Adipocyte (in vitro differentiated cells): ENCODE measurements around the gene NR2F1-AS1.
A peak's percentile ranks its signal among the peaks of the same experiment; 100 is the strongest.

Experiments
- DNase-seq: peaks from one replicate; pipeline ENCODE4 v3.0.0-alpha.2; 2015; ENCODE audit warnings: low read depth
- H3K27me3 ChIP-seq: replicated peaks from 2 replicates; pipeline ENCODE4 v1.7.0; 2013; ENCODE audit warnings: mild to moderate bottlenecking, low read length, moderate library complexity; ENCODE audit not compliant: control insufficient read depth, insufficient read depth
- H3K36me3 ChIP-seq: 2 replicates; pipeline ENCODE4 v1.7.0; 2013; ENCODE audit warnings: low read length, mild to moderate bottlenecking, moderate library complexity; ENCODE audit not compliant: control insufficient read depth, insufficient read depth, severe bottlenecking
- H3K4me1 ChIP-seq: 2 replicates; pipeline ENCODE4 v1.7.0; 2013; ENCODE audit warnings: mild to moderate bottlenecking, low read length, moderate library complexity; ENCODE audit not compliant: control insufficient read depth, insufficient read depth
- H3K4me3 ChIP-seq: 2 replicates; pipeline ENCODE4 v1.7.0; 2013; ENCODE audit warnings: mild to moderate bottlenecking, low read length, moderate library complexity
- H3K9ac ChIP-seq: 2 replicates; pipeline ENCODE4 v1.7.0; 2013; ENCODE audit warnings: mild to moderate bottlenecking, low read length, moderate library complexity
- H3K9me3 ChIP-seq: 2 replicates; pipeline ENCODE4 v1.7.0; 2013; ENCODE audit warnings: mild to moderate bottlenecking, low read length, moderate library complexity; ENCODE audit not compliant: control insufficient read depth

NR2F1-AS1 gene

GRCh38 chr5:93409691-93410090 is 171.3 kb downstream of the NR2F1-AS1 start:
- peaks cover 12% of the 10 kb centered on the region for H3K4me1 ChIP-seq

GRCh38 chr5:93407454-93407853 is 173.6 kb downstream of the NR2F1-AS1 start:
- peaks cover 25% of the 10 kb centered on the region for H3K4me1 ChIP-seq

More at GRCh38 chr5:93409691-93410090, 171.3 kb downstream of the NR2F1-AS1 start:
- H3K9ac ChIP-seq, result no peak overlapping the region
- no peaks in the 10 kb centered on the region for H3K27me3 ChIP-seq
- H3K4me3 ChIP-seq, result no peak overlapping the region
- no peaks in the 10 kb centered on the region for H3K36me3 ChIP-seq
- no peak for DNase-seq
- H3K9me3 ChIP-seq, result no peaks in the 10 kb centered on the region

DNA sequence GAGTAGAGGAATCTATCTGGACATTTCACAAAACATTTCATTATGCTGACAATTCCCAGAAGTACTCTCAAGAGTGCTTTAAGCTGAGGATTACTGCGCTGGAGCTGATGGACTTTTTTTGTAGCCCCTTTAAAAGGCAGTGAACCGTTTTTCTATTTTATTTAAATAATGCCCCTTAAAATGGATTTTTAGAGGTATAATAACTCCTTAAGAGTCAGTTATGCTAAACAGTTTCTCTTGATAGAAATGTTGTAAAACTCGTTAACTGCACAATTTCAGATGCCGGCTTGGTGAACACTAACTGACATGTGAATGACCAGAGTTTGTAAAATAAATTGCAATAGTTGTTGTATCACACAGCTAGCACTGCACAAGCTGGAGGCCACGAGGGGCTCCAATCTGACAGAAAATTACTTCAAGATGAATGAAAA is 174.0 kb downstream of the NR2F1-AS1 start:
- Histone ChIP-seq H3K4me1 (peaks cover 25% of the 10 kb centered on the region), H3K9me3 (no peaks in the 10 kb centered on the region)
- no peak for DNase-seq

More at GRCh38 chr5:93407454-93407853, 173.6 kb downstream of the NR2F1-AS1 start:
- Histone ChIP-seq H3K36me3 (no peaks in the 10 kb centered on the region), H3K4me3 (no peak overlapping the region), H3K9ac (no peak overlapping the region), H3K27me3 (no peaks in the 10 kb centered on the region), H3K9me3 (no peaks in the 10 kb centered on the region)
- DNase-seq, result no peak

DNA sequence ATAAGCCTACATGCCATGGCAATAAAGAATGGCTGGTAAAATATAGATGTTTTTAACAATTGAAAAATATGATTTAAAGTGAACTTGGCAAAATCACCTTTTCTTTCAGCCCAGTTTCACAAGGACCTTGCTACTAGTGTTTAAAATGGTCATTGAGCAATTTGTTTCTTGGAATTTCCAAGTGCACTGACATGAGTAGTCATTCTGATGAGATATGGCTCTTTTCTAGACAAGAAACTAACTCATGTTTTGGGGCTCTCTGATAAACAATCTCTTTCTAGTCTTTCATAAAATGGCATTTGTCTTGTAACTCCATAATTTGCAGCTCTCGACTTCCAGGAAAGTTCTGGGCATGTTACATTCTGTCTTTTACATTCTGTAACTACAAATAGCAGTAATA is 176.8 kb downstream of the NR2F1-AS1 start:
- H3K27me3 ChIP-seq, result no peaks in the 10 kb centered on the region
- H3K9ac ChIP-seq, result no peak overlapping the region
- peak; percentile 39 for DNase-seq
- H3K4me1 ChIP-seq, result peaks cover 25% of the 10 kb centered on the region
- H3K4me3 ChIP-seq, result no peak overlapping the region
- no peaks in the 10 kb centered on the region for H3K36me3 ChIP-seq
- H3K9me3 ChIP-seq, result no peaks in the 10 kb centered on the region

More for the DNA sequence above, 174.0 kb downstream of the NR2F1-AS1 start:
- Histone ChIP-seq H3K9ac (no peak overlapping the region), H3K36me3 (no peaks in the 10 kb centered on the region), H3K27me3 (no peaks in the 10 kb centered on the region), H3K4me3 (no peak overlapping the region)

DNA sequence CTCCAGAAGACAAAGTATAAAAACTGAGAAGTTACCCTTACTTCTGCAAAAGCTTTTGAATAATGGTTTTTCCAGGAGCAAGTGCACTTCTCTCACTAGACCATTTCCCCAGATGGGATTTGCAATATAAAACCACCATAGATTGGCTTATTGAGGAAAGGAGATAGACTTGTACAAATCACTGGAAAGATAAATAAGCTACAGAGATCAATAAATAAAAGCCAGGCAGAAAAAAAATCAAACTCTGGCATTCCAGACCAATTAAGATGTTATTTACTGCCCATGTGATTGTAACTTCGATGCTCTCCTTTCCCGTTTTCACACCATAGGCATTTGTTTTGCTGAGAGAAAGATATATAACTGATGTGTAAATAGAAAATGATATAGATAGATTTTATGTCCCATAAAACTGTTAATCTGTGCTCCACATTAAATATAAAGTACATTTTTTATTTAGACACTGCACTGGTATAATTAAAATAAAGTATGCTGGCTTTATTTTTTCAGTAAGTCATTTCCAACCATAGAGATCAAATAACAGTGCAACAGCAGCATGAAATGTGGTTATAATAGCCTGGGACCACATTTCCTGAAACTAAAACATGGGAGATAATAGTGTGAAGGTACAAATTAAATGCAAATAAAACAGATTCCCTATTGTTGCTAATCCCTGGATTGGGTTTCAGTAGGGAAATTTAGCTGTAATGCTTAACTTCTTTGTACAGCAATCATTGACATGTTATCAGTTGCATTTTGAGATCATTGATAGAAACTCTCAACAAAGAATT is 177.7 kb downstream of the NR2F1-AS1 start:
- Histone ChIP-seq H3K9me3 (no peaks in the 10 kb centered on the region), H3K36me3 (no peaks in the 10 kb centered on the region), H3K4me1 (peaks cover 16% of the 10 kb centered on the region), H3K27me3 (no peaks in the 10 kb centered on the region), H3K4me3 (no peak overlapping the region), H3K9ac (no peak overlapping the region)
- DNase-seq, result peak; percentile 16

DNA sequence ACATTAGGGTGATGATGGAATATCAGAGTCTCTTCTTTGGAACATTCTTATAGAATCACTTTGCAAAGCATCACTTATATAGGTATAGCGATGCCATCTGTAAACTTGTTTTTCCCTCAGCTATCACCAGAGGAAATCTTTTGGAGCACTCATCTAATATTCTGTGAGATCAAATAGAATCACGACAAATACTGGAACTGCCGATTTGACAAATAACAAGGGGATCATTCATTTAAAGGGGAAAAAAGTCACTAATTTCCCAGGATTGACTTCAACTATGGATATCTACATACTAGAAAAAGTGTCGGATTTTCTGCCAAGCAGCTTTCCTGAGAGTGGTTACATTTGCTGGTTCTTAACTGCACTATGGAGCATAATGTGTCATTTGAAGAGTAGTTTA is 178.6 kb downstream of the NR2F1-AS1 start:
- Histone ChIP-seq H3K27me3 (no peaks in the 10 kb centered on the region), H3K4me1 (peaks cover 14% of the 10 kb centered on the region), H3K9ac (no peak overlapping the region), H3K4me3 (no peak overlapping the region), H3K36me3 (no peaks in the 10 kb centered on the region), H3K9me3 (no peaks in the 10 kb centered on the region)
- DNase-seq, result no peak

DNA sequence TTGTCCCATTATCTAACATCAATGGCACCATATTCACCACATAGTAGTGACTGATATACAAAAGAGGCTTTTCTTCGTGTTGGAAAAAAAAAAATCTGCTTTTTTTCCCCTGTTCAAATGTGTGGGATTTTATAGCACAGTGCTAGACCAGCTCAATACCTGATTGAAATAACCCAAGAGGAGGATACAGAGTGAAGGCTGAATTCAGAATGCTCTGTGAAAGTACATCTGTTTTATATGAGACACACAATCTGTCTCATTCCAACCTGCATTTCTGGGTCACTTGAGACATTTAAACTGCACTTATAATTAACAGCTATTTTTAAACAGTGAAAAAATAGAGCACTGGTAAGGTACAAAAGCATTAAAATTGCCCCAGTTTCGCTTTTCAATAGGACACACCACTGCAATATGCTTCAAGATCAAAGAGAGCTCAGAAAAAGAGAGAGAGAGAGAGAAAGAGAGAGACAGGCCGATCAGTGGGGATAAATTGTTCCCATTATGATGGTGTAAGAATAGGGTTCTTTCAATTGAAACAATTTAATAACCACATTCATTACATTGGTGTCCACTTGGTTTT is 179.3 kb downstream of the NR2F1-AS1 start:
- no peaks in the 10 kb centered on the region for H3K9me3 ChIP-seq
- no peak overlapping the region for H3K4me3 ChIP-seq
- H3K27me3 ChIP-seq, result no peaks in the 10 kb centered on the region
- H3K36me3 ChIP-seq, result no peaks in the 10 kb centered on the region
- H3K4me1 ChIP-seq, result peaks cover 14% of the 10 kb centered on the region
- no peak overlapping the region for H3K9ac ChIP-seq
- no peak for DNase-seq

DNA sequence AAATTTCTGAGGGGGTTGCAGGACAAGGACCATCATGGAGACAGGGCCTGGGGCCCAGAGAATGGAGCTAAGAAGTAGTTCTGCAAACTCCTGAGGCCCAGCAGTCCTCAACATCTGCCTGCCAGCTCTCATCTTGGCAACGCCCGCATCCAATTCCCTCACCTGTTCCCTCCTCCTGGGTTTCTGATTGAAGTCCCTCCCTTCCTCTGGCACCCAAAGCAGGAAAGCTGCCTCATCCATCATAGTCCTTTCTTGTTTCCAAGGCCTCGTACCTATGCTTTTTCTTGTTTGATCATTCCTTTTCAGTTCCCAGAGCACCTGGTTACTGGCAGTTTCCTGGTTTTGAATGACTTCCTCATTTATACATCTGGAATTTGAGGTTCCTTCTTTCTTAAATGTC is 181.3 kb downstream of the NR2F1-AS1 start:
- DNase-seq, result no peak
- no peak overlapping the region for H3K4me3 ChIP-seq
- no peak overlapping the region for H3K9ac ChIP-seq
- H3K9me3 ChIP-seq, result no peaks in the 10 kb centered on the region
- no peaks in the 10 kb centered on the region for H3K27me3 ChIP-seq
- H3K36me3 ChIP-seq, result no peaks in the 10 kb centered on the region
- H3K4me1 ChIP-seq, result peaks cover 12% of the 10 kb centered on the region

DNA sequence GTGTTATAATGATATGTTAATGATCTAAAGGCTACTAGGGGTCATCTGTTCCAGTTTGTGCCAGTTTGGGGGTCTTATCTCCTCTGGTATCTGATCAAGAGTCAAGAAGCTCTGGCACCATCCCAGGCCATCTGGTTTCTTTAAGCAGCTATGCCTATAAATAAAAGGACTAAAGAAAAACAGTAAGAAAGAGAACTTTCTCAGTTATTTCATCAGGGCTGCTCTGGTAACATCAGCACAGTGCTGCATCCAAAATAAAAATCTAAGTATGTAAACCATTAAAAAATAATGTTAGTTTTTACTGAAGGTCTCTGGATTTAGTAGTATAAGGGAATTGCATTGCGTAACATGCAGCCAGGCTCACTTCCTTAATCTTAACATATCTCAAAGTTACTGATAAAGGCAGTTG is 185.0 kb downstream of the NR2F1-AS1 start:
- no peaks in the 10 kb centered on the region for H3K4me1 ChIP-seq
- DNase-seq, result peak; percentile 66
- H3K9ac ChIP-seq, result no peak overlapping the region
- no peaks in the 10 kb centered on the region for H3K9me3 ChIP-seq
- no peaks in the 10 kb centered on the region for H3K27me3 ChIP-seq
- no peak overlapping the region for H3K4me3 ChIP-seq
- no peaks in the 10 kb centered on the region for H3K36me3 ChIP-seq

DNA sequence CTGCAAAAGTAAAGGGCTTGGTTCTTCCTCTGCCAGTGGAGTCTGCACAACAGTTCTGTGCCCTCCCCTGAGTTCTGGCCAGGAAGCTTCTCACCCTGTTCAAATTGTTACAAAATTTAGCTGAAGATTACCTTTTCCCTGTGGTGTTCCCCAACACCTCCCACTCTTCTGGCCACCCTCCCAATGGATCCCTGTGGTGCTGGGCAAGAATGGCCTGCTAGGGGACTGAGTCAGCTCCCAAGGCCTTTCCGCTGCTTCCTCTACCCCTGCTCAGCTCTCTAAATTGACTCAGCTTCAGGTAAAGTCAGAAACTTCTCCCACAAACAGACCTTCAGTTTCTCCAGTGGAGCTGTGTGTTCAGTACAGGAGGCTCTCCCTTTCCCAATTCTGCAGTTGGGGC is 186.0 kb downstream of the NR2F1-AS1 start:
- no peak for DNase-seq
- Histone ChIP-seq H3K4me1 (no peaks in the 10 kb centered on the region), H3K27me3 (no peaks in the 10 kb centered on the region), H3K9ac (no peak overlapping the region), H3K4me3 (no peak overlapping the region), H3K9me3 (no peaks in the 10 kb centered on the region), H3K36me3 (no peaks in the 10 kb centered on the region)

DNA sequence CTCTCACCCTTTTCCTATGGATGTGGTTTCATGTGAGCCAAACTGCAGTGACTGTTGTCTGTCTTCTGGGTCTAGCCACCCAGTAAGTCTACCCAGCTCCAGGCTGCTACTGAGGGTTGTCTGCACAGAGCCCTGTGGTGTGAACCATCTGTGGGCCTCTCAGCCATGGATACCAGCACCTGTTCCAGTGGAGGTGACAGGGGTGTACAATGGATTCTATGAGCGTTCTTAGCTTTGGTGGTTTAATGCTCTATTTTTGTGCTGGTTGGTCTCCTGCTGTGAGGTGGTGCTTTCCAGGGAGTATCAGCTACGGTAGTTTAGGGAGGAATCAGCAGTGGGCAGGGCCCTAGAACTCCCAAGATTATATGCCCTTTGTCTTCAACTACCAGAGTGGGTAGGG is 186.7 kb downstream of the NR2F1-AS1 start:
- no peaks in the 10 kb centered on the region for H3K9me3 ChIP-seq
- H3K4me3 ChIP-seq, result no peak overlapping the region
- H3K9ac ChIP-seq, result no peak overlapping the region

More for the DNA sequence above, 186.7 kb downstream of the NR2F1-AS1 start:
- H3K4me1 ChIP-seq, result no peaks in the 10 kb centered on the region
- H3K36me3 ChIP-seq, result no peaks in the 10 kb centered on the region
- DNase-seq, result no peak
- H3K27me3 ChIP-seq, result no peaks in the 10 kb centered on the region
